Endothelial cell of umbilical vein (primary cell): ENCODE data around the gene SLC22A23. TPM values are rescaled to one million over a fixed set of nuclear protein-coding genes. Genes with fewer than 3 reads are reported as not detected.

Source experiments
- BruUV-seq: library from RNA; stranded (reverse); fragments of 400-500 nt; replicated peaks from 2 replicates; lab custom pipeline; 2021; lab: Mats Ljungman, UMichigan
- CTCF ChIA-PET: fragments of 300-600, 350-600 bp; sonication (Branson Sonifier 250); formaldehyde crosslinking; loops from one replicate; lab custom pipeline; 2021; ENCODE audit warnings: antibody characterized with exemption, inconsistent platforms; lab: Charles Lee
- POLR2A ChIA-PET: fragments of 300-600, 350-600 bp; sonication (Branson Sonifier 250); formaldehyde crosslinking; loops from one replicate; lab custom pipeline; 2021; ENCODE audit warnings: antibody characterized with exemption, inconsistent platforms; lab: Charles Lee
- DNase-seq: peaks from one replicate; pipeline ENCODE4 v3.0.0-alpha.2; 2011; ENCODE audit warnings: low read depth, low spot score
- FAIRE-seq: peaks from 2 replicates; lab custom pipeline; 2011; peaks lifted over from hg19 to GRCh38; lab: Jason Lieb, UNC
- H2AFZ ChIP-seq: 2 replicates; pipeline ENCODE4 v1.6.0; 2012; ENCODE audit warnings: low read depth, low read length, control low read depth, inconsistent platforms
- H3K27ac ChIP-seq: 2 replicates; pipeline ENCODE4 v1.5.1; 2011; ENCODE audit warnings: low read depth, mild to moderate bottlenecking, control low read depth, low read length, moderate library complexity; ENCODE audit not compliant: insufficient read depth
- H3K27me3 ChIP-seq, 2 experiments: 2 replicates each; pipeline versions ENCODE4 v1.6.0 to v1.6.1; 2011; ENCODE audit warnings: low read length in 2 of 2, mixed read lengths in 1 of 2; ENCODE audit not compliant: control insufficient read depth in 2 of 2, insufficient read depth in 2 of 2
- H3K36me3 ChIP-seq, 2 experiments: 2 replicates in 1 of 2; 3 replicates in 1 of 2; pipeline ENCODE4 v1.5.1; 2011; ENCODE audit warnings: low read length in 2 of 2, mild to moderate bottlenecking in 1 of 2, moderate library complexity in 1 of 2; ENCODE audit not compliant: control insufficient read depth in 2 of 2, insufficient read depth in 2 of 2; ENCODE audit errors: extremely low read depth in 1 of 2
- H3K4me1 ChIP-seq: 3 replicates; pipeline ENCODE4 v1.5.1; 2011; ENCODE audit warnings: mild to moderate bottlenecking, low read length; ENCODE audit not compliant: control insufficient read depth, insufficient read depth; ENCODE audit errors: extremely low read depth
- H3K4me2 ChIP-seq: 2 replicates; pipeline ENCODE4 v1.6.1; 2011; ENCODE audit warnings: low read length, control low read depth, mixed read lengths; ENCODE audit not compliant: insufficient read depth
- H3K4me3 ChIP-seq, 3 experiments: fragments of 200-600 bp in 1 of 3; sonication (generic), shearing (Covaris generic) in 1 of 3; replicated peaks in 1 of 3; 2 replicates each; pipeline ENCODE4 v1.5.1; 2011 to 2016; ENCODE audit warnings: control low read depth in 3 of 3, low read length in 3 of 3, mild to moderate bottlenecking in 2 of 3, inconsistent platforms in 1 of 3, low read depth in 1 of 3, moderate library complexity in 1 of 3; ENCODE audit not compliant: insufficient read depth in 1 of 3
- H3K79me2 ChIP-seq: 2 replicates; pipeline ENCODE4 v1.6.0; 2012; ENCODE audit warnings: low read length, inconsistent platforms; ENCODE audit not compliant: control insufficient read depth, insufficient read depth
- H3K9ac ChIP-seq: replicated peaks from 2 replicates; pipeline ENCODE3; 2011; ENCODE audit warnings: low read length, control low read depth; ENCODE audit not compliant: insufficient read depth; ENCODE audit errors: extremely low read depth
- H3K9me1 ChIP-seq: replicated peaks from 3 replicates; pipeline ENCODE4 v1.6.0; 2011; ENCODE audit warnings: mild to moderate bottlenecking, low read length; ENCODE audit not compliant: control insufficient read depth, insufficient read depth; ENCODE audit errors: extremely low read depth
- H3K9me3 ChIP-seq: replicated peaks from 2 replicates; pipeline ENCODE4 v1.5.1; 2012; ENCODE audit warnings: low read length, inconsistent platforms; ENCODE audit not compliant: control insufficient read depth, insufficient read depth
- H4K20me1 ChIP-seq: replicated peaks from 2 replicates; pipeline ENCODE3; 2011; ENCODE audit warnings: mild to moderate bottlenecking, low read length; ENCODE audit not compliant: control insufficient read depth, insufficient read depth; ENCODE audit errors: extremely low read depth
- CTCF ChIP-seq, 2 donors: IDR thresholded peaks; 1 replicate in 1 of 2; 2 replicates in 1 of 2; pipeline ENCODE4 v1.5.1; 2011; ENCODE audit warnings: low read length in 2 of 2, mild to moderate bottlenecking in 2 of 2, moderate library complexity in 2 of 2, control low read depth in 1 of 2, inconsistent platforms in 1 of 2, low read depth in 1 of 2; ENCODE audit not compliant: insufficient read depth in 1 of 2; ENCODE audit errors: extremely low read depth in 1 of 2
- EZH2 ChIP-seq: IDR thresholded peaks from 2 replicates; pipeline ENCODE4 v1.6.1; 2012; ENCODE audit warnings: borderline replicate concordance, low read depth, mild to moderate bottlenecking, moderate library complexity, low read length, inconsistent platforms; ENCODE audit not compliant: severe bottlenecking
- FOS ChIP-seq: IDR thresholded peaks from 2 replicates; pipeline ENCODE4 v1.6.1; 2011; ENCODE audit warnings: mild to moderate bottlenecking, low read length, moderate library complexity, borderline replicate concordance; ENCODE audit not compliant: insufficient read depth
- GATA2 ChIP-seq: IDR thresholded peaks from 2 replicates; pipeline ENCODE4 v1.7.0; 2011; ENCODE audit warnings: low read depth, mild to moderate bottlenecking, moderate library complexity, mixed read lengths, low read length; ENCODE audit not compliant: insufficient read length, insufficient read depth
- JUN ChIP-seq: IDR thresholded peaks from 2 replicates; pipeline ENCODE4 v1.6.1; 2011; ENCODE audit warnings: borderline replicate concordance, low read depth; ENCODE audit not compliant: insufficient read length, insufficient read depth
- MAX ChIP-seq: IDR thresholded peaks from 2 replicates; pipeline ENCODE4 v1.6.1; 2011; ENCODE audit not compliant: insufficient read depth, insufficient read length
- MYC ChIP-seq: IDR thresholded peaks from one replicate; pipeline ENCODE4 v1.6.1; 2011; ENCODE audit warnings: mild to moderate bottlenecking, low read depth, low read length
- POLR2A ChIP-seq: IDR thresholded peaks from 2 replicates; pipeline ENCODE4 v1.6.1; 2012; ENCODE audit warnings: low read depth, mild to moderate bottlenecking, control low read depth, low read length
- POLR2AphosphoS5 ChIP-seq: IDR thresholded peaks from 2 replicates; pipeline ENCODE4 v1.6.1; 2012; ENCODE audit warnings: low read depth, mild to moderate bottlenecking, control low read depth, low read length, moderate library complexity; ENCODE audit not compliant: insufficient read depth
- dilution Hi-C: fragments of 300-500 bp; cut with MboI; formaldehyde crosslinking; loops from one replicate; pipeline ENCODE4 v1.15.0; 2019; ENCODE audit warnings: low sequenced_read_pairs; ENCODE audit not compliant: extremely low pct_ligation_motif_present
- intact Hi-C: fragments of 100-400 bp; cut with micrococcal nuclease; formaldehyde crosslinking; loops from one replicate; pipeline ENCODE4 v1.10.0; 2022
- polyA plus RNA-seq, 4 experiments: library from polyadenylated mRNA; depleted of rRNA in 3 of 4; stranded (reverse) in 3 of 4; unstranded in 1 of 4; fragments of >200 nt; gene quantifications; 2 replicates each; pipeline versions ENCODE4 v1.2.1 to v1.2.3, GENCODE V29; 2011 to 2012; ENCODE audit warnings: missing spikeins in 1 of 4
- total RNA-seq: library from RNA; stranded (reverse); gene quantifications from 2 replicates; pipeline ENCODE4 v1.2.3, GENCODE V29; 2021

SLC22A23 gene
- total and polyA plus RNA-seq, 2 donors (not counting 3 experiments of a cell fraction or from before 2014, with no cell fraction given): 4.2 to 14.3 TPM

- no TSS peak for BruUV-seq
- intact Hi-C loops: no loop called here
- Histone ChIP-seq H3K9me1 (no peaks in the 10 kb centered on the region), H3K27me3 (peaks cover 2 to 15% of the 10 kb centered on the region in 2 experiments), H2AFZ (no peak overlapping the region), H3K4me2 (no peak overlapping the region), H3K9me3 (no peaks in the 10 kb centered on the region), H3K4me3 (no peak overlapping the region), H3K4me1 (no peaks in the 10 kb centered on the region), H3K27ac (no peak overlapping the region), H4K20me1 (no peaks in the 10 kb centered on the region), H3K9ac (no peak overlapping the region), H3K79me2 (no peaks in the 10 kb centered on the region), H3K36me3 (no peaks in the 10 kb centered on the region)
- dilution Hi-C loops: no loop called here
- ChIA-PET POLR2A (no interaction called here), CTCF (no interaction called here)
- DNase-seq: no peak
- TF ChIP-seq MYC (no peak), POLR2A (no peak), GATA2 (no peak), JUN (no peak), POLR2AphosphoS5 (no peak), EZH2 (no peak), FOS (no peak), CTCF (IDR thresholded peaks at IDR 0.05; ENCODE audit: extremely low read depth in 1 of 2, insufficient read depth in 1 of 2, low read depth in 1 of 2, low read length in 2 of 2) (no peak), MAX (no peak)
- FAIRE-seq: no peak
Observed at GRCh38 chr6:3506200-3506599, 49.4 kb upstream of the SLC22A23 start.
